ENCODE data around the gene TANC1.

Gene TANC1

DNA sequence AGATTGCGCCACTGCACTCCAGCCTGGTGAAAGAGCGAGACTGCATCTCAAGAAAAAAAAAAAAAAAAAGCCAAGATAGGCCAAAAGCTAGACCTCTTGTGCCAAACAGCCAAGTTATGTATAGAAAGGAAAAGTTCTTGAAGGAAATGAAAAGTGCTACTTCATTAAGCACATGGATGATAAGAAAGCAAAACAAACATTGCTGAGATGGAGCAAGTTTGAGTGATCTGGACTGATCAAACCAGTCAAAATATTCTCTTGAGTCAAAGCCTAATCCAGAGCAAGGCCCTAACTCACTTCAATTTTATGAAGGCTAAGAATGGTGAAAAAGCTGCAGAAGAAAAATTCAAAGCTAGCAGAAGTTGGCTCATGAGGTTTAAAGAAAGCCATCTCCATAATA lies 28.1 kb upstream of the TANC1 start:
- no peak overlapping the region for H3K4me3 ChIP-seq (ENCODE audit: low read depth, low read length)
- no peak for DNase-seq (ENCODE audit: low read depth)
- TF ChIP-seq, protein P1, sequence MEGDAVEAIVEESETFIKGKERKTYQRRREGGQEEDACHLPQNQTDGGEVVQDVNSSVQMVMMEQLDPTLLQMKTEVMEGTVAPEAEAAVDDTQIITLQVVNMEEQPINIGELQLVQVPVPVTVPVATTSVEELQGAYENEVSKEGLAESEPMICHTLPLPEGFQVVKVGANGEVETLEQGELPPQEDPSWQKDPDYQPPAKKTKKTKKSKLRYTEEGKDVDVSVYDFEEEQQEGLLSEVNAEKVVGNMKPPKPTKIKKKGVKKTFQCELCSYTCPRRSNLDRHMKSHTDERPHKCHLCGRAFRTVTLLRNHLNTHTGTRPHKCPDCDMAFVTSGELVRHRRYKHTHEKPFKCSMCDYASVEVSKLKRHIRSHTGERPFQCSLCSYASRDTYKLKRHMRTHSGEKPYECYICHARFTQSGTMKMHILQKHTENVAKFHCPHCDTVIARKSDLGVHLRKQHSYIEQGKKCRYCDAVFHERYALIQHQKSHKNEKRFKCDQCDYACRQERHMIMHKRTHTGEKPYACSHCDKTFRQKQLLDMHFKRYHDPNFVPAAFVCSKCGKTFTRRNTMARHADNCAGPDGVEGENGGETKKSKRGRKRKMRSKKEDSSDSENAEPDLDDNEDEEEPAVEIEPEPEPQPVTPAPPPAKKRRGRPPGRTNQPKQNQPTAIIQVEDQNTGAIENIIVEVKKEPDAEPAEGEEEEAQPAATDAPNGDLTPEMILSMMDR (IDR thresholded peaks at IDR 0.05; ENCODE audit: low read depth, low read length, missing control alignments): no peak

DNA sequence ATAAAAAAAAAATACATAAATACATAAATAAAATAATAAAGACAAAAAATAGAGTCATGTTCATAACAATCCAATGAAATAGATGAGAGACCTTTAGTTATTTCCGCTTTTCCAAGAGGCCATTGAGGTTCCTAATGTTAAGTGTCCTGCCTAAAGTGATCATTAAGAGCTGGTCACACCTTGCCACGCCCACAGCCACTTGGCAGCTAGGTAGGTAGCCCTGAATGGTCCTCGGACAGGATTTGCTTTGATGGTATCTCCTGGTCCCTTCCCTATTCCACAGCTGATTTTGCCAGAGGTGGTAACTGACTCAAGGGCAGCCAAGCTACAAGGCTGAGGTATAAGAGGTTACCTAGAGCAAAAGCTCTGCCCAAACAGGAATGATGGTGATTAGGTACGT lies 24.5 kb upstream of the TANC1 start:
- no peak overlapping the region for H3K4me3 ChIP-seq (ENCODE audit: low read depth, low read length)
- DNase-seq (ENCODE audit: low read depth): no peak
- TF ChIP-seq, protein P1 (IDR thresholded peaks at IDR 0.05; ENCODE audit: low read depth, low read length, missing control alignments): no peak

DNA sequence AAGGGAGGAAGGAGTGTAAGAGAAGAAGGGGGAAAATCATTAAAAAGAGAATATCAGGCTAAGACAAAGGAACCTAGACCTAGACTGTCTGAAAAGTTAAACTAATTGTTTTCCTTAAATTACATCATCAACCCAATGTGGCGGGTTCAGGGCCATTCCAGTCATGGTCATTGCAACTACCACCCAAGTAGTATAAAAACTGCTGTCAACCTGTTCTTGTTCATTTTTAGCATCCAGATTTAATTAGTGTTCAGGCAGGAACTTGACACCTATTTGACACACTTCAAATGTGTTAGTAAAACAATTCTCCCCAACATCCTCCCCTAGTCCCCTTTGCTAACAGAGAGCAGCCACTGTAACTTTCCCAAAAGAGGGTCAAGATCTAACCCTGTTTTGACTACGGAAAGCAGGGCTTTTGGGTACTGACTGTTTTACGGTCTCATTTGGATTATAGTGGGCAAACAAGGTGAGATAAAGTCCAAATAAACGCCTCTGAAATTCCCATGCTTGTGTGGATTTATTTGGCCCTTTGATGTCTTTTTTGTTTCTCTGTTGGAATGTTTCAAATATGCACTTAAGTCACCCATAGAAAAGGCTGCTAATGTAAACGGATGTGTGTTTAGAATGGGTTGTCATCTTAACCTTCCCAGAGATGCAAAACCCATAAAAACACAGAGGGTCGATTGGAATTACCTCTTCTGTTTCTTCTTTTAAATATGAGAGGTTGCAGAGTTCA lies 19.3 kb upstream of the TANC1 start:
- TF ChIP-seq, protein P1 (IDR thresholded peaks at IDR 0.05; ENCODE audit: low read depth, low read length, missing control alignments): no peak
- H3K4me3 ChIP-seq (ENCODE audit: low read depth, low read length): no peak overlapping the region
- DNase-seq (ENCODE audit: low read depth): no peak

DNA sequence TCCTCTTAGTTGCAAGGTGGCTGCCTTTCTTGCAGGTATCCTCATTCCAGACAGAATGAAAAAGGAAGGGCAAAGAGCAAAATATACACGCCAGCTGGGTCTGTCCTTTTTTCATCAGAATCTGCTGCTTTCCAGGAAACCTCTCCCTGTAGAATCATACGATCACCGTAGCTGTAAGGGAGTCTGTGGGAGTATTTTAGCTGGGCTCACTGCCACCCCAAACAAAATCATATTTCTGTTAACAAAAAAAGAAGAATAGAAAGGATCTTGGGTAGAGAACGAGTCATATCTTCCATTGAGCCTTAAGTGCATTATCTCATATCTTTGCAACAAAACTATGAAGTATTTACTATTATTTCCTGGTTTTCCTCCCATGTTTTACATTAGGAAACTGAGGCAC lies 15.0 kb upstream of the TANC1 start:
- TF ChIP-seq, protein P1 (IDR thresholded peaks at IDR 0.05; ENCODE audit: low read depth, low read length, missing control alignments): no peak
- H3K4me3 ChIP-seq (ENCODE audit: low read depth, low read length): no peak overlapping the region
- DNase-seq (ENCODE audit: low read depth): no peak

DNA sequence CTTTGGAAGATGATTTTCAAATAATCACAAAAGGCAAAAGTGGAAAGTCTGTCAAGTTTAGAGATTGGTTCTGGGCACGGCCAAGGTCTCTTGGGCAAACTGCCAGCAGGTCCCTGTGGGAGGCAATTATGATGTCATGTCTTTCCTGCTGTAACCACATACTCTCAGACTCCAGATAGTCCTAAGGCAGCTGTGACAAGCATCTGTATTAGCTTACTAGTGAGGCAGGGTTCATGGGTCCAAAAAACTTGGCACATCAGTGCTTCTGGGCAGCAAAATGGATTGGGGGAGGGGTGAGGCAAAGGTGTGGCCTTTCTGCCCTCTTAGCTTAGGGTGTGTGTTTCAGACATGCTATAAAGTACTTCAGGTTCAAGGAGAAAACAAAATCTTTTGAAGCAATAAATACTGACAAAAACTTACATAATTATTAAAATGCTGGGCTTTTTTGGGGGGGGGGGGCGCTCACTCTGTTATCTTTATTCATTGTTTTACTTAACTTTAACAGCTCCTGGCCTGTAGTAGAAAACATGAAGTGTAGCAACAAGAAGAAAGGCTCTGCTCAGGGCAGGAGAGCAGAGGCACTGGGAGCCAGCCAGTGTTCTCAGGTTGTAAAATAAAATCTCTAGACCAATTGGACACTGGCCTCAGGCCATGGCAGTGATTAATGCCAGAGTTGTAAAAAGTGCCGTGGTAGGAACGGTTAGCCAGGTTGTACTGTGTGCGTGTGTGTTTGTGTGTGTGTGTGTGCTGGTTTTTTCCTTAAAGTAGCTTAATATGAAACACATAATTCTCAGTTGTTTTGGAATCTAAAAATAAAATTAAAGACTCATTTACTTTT lies 14.3 kb upstream of the TANC1 start:
- TF ChIP-seq, protein P1 (IDR thresholded peaks at IDR 0.05; ENCODE audit: low read depth, low read length, missing control alignments): no peak
- H3K4me3 ChIP-seq (ENCODE audit: low read depth, low read length): no peak overlapping the region
- no peak for DNase-seq (ENCODE audit: low read depth)

DNA sequence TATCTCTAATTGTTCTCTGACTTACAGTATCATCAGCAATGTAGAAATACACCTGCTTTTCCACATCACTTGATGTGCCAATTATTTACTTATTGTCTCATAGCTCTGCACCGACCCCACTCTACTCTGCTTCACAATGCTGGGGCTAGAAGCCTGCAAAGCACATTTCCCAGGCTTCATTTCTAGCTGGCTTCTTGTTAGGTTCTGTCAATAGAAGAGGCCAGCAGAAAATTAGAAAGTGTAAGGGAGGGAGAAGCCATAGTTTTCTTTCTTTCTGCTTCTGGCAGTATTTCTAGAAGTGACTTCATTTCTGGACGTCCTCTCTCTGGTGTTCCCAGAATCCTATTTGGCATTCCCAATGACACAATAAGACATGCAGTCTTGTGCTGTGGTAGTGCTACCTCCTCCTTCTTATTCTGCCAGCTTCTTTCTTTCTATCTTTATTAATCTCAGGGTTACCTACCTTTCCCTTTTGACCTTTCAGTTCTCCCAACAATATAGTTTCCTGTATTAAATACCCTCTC lies 12.5 kb upstream of the TANC1 start:
- no peak overlapping the region for H3K4me3 ChIP-seq (ENCODE audit: low read depth, low read length)
- TF ChIP-seq, protein P1 (IDR thresholded peaks at IDR 0.05; ENCODE audit: low read depth, low read length, missing control alignments): no peak
- DNase-seq (ENCODE audit: low read depth): no peak

All from GM12864 (cell line).